NB4 (cell line): ENCODE data around the gene TANC1.

Experiments
- MYC ChIP-seq: IDR thresholded peaks from 2 replicates; pipeline ENCODE4 v1.6.1; 2011; ENCODE audit warnings: low read depth, low read length
- POLR2A ChIP-seq: IDR thresholded peaks from 2 replicates; pipeline ENCODE4 v1.6.1; 2011; ENCODE audit warnings: mild to moderate bottlenecking; ENCODE audit not compliant: insufficient read length; ENCODE audit errors: extremely low read depth
- TF ChIP-seq, protein P1 (sequence below): IDR thresholded peaks from one replicate; pipeline ENCODE4 v1.5.1; 2012; ENCODE audit warnings: low read depth, low read length

DNA sequence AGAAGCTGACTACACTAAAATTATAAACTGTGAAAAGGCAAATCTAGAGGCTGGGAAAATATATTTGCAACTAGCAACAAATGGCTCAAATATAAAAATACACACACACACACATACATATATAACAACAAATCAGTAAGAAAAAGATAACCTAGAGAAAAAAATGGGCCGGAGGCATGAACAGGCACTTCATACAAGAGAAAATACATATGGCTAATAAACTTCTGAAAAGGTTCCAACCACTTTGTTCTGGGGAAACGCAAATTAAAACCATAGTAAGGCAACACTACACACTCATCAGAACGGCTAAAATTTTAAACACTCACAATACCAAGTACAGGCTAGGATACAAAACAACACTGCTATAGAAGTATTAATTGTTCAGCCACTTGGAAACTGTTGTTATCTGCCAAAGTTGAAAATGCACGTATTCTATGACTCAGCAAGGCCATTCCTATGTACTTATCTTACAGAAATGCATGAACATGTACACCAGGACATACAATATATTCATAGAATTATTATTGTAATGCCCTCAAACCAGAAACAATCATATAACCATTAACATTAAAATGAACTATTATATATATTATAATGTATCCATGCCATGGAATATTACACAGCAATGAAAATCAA lies 302.4 kb downstream of the TANC1 start:
- TF ChIP-seq, protein P1, sequence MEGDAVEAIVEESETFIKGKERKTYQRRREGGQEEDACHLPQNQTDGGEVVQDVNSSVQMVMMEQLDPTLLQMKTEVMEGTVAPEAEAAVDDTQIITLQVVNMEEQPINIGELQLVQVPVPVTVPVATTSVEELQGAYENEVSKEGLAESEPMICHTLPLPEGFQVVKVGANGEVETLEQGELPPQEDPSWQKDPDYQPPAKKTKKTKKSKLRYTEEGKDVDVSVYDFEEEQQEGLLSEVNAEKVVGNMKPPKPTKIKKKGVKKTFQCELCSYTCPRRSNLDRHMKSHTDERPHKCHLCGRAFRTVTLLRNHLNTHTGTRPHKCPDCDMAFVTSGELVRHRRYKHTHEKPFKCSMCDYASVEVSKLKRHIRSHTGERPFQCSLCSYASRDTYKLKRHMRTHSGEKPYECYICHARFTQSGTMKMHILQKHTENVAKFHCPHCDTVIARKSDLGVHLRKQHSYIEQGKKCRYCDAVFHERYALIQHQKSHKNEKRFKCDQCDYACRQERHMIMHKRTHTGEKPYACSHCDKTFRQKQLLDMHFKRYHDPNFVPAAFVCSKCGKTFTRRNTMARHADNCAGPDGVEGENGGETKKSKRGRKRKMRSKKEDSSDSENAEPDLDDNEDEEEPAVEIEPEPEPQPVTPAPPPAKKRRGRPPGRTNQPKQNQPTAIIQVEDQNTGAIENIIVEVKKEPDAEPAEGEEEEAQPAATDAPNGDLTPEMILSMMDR = no peak
- TF ChIP-seq POLR2A (no peak), MYC (no peak)
